NCI-H69 (cell line): ENCODE data around the gene TNFAIP2.
"Not testable (repeated sequence)": the region's sequence is repeated elsewhere in the genome, so short reads cannot be mapped to it uniquely, and the experiment has no call there.

ENCODE experiments used
- DNase-seq: peaks from one replicate; lab custom pipeline; 2025; lab: John Stamatoyannopoulos, UW

TNFAIP2 gene

DNA sequence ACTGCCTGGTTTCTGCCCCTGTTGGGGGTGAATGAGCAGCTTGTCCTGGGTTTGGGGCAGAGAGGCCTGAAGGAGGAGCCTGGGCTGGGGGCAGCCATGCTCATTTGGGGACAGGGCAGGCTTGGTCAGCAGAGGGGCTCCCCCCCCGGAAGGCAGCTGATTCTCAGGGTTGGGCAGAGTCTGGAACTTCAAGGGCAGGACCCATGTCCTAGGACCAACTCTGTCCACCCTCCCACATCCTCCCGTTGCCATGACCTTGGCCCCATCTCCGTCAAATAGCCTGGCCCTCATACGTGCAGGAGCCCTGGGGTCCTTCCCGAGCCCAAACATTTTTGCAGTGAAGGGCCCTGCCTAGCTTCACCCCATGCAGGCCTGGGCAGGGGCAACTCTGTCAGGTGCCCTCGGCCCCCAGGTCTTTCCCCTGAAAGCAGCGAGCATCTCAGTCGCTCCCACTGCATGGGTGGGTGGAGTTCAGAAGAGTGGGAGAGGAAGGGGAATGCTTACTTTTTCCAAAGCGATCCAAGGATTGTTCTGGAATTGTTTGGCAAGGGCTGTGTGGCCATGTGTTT lies 32.6 kb downstream of the TNFAIP2 start:
- no peak for DNase-seq

DNA sequence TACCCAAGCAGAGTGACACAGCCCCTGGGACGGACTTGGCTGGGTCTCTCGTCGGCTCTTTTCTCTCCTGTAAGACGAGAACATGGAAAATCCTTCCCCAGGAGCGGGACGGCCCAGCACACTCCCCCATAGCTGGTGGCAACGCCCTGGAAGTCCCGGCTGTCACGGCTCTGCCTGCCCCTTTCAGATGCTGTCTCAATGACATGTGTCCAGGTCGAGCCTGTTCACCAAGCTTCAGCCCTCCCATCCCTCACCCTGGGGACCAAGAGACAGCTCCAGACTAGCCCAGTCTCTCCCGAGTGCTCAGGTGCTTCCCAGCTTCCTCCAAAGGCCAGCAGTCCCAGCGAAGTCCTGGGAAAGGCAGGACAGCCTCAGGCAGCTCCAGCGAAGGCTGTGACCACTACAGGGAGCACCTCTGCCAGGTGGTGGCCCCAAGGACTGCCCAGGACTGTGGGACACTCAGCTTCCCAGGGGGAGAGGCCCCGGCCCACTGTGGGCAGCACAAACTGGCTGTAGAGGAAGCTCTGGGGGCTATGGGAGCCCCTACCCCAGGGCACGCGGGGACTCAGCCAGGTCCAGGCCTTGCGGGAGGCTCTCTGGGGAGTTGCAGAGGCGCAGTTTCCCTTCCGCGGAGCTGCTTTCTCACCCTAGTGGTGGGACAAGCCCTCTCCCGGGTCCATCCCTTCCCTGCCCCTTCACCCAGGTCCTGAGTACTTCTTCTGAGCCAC lies 33.6 kb downstream of the TNFAIP2 start:
- DNase-seq: no peak

DNA sequence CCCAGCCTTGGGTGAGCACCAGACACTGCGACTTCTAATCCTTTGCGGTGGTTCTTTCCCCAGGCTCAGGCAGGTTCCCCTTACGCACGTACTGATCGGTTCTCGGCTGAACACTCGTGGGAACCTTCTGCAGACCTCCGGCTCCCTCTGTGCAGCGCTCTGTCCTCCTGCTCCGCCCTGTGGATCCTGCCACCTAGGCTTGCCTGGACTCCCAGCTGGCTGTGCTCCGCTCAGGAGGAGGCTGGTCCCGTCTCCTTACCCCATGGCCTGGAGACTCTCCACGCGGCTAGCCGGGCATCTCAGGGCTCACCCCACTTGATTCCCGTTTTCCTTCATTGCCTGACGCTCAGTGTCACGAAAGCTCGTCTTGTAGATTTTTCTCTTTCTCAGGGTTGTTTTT lies 34.7 kb downstream of the TNFAIP2 start:
- DNase-seq: no peak

DNA sequence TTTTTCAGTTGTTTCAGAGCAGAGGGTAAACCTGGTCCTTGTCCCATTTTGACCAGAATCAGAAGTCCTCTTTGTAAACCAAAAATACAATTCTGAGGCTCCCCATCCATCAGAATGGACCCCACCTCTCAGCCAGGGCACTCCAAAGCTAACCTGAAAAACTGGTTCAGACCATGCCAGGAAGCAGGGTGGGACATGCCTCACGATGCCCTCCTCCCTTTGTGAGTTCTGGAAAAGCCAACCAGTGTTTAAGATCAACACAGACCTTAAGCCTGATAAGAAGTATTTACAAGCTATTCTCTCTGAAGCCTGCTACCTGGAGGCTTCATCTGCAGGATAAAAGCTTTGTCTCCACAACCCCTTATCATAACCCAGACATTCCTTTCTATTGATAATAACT lies 35.4 kb downstream of the TNFAIP2 start:
- no peak for DNase-seq

DNA sequence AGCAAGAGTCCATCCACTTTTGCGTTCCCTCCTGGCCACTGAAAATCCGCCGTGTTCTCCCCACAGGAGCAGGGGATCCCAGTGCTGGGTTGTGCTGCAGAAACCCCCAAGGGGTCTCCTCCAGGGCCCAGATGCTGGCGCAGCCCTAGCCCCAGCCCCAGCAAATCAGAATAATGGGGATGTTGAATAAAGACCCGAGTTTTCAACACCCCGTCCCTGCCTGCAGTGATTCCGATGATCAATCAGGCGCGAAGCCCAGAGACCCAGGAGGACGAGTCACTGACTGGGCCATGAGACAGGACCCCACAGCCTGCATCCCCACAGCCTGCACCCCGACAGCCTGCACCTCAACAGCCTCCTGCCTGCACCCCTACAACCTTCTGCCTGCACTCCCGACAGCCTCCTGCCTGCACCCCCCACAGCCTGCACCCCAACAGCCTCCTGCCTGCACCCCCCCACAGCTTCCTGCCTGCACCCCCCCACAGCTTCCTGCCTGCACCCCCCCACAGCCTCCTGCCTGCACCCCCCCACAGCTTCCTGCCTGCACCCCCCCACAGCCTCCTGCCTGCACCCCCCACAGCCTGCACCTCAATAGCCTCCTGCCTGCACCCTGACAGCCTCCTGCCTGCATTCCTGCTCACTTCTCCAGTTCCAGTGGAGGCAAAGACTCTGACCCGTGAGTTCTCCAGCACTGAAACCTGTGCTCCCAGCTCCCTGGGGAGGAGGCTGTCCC lies 37.2 kb downstream of the TNFAIP2 start:
- DNase-seq: no peak

DNA sequence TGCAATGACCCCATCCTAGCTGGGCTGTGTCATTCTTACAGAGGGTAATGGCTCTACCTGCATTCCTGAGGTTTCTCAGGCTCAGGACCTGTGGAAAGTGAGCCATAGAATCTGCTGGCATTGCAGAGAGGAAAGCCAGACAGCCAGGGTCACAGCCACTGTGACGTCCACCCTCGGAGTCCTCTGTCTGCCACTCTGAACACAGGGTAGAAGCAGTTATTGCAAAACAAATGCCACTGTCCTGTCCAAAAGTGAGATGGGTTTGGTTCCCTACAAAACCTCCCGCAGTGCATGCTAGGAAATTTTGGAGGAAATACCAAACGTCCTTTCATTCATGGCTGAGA lies 37.8 kb downstream of the TNFAIP2 start:
- DNase-seq: no peak

DNA sequence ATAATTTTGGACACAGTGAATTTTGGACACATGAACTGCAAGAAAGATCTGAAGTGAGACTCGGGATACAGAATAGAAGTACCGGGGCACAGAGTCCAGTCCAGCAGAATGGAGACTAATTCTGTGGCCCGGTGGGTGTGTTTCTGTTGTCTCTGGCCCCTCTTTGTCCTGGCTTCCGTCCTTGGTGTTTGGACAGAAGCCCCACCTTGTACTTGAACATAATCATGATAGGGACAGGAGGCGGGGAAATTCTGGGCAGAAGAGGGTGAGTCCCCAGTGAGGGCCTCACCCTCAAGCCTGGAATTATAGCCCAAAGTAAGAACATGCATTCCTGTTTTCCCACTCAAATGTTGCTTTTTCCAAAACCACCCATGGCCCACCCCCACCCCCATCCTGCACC lies 39.9 kb downstream of the TNFAIP2 start:
- no peak for DNase-seq

DNA sequence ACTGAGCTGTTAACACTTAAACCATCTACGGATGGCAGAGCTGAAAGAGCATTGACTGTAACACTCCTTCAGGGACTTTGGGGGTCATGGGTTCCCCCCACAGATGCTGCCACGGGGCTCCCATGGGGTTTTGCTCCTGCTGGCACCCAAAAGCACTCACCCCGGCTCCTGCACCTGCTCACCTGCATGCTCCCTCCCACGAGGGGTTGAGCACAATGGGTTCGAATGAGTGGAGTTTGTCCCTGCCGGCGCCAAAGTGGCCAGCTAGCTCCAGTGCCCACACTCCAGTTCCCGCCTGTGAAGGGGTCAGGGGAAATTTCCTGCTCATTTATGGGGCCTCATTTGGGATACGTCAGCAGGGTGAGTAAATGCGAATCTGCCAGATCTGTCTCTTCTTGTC lies 40.7 kb downstream of the TNFAIP2 start:
- no peak for DNase-seq

DNA sequence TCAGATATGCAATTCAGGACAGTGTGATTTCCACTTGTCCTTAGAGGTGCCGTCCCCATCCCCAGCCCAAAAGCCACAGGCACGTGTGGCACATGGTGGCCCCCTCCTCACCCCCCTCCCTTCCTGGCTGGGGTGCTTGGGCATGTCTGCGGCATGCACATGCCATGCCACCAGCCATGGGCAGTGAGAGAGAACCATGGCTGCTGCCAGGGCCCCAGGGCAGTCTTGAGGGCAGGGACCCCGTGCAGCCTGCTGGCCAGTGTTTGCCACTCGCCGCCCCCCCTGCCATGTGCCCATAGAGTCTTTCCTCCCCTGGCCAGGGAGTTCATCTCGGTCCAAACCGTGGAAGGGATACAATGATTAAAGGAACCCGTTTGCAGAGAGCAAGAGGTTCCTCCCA lies 41.5 kb downstream of the TNFAIP2 start:
- no peak for DNase-seq

DNA sequence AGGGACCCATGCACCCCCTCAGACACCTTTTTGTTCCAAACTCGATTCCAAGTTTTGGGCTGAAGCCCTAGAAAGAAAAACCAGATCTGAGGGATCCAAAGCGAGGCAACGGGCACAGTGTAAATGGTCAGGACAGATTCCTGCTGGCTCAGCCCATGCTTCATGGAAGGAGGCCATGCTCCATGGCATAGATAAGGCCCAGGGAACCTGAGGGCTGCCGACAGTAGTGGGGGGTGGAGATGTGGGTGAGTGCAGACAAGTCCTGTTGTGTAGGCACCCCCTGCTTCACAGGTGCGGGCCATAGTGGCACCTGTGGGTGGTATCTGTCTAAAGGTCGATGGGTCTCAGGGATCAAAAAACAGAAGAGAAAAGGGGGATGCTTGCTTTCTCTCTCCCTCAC lies 42.1 kb downstream of the TNFAIP2 start:
- DNase-seq: no peak

DNA sequence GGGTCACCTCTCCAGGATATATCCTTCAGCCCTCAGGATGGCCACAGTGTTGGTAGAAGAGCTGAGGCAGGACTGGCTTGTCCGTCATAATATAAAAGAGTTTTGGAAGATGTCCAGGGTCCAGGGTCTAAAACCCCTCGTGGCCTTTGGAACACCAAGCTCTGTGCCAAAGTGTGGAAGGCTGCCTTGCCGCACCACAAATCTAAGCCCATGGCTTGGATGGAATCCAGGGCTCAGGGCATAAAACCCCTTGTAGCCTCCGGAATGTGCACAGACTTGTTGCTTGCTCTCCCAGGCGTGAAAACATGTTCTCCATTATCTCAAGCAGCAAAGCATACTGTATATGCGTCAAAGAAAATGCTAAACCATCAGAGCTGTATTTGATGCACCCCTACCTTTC lies 46.7 kb downstream of the TNFAIP2 start:
- no peak for DNase-seq

DNA sequence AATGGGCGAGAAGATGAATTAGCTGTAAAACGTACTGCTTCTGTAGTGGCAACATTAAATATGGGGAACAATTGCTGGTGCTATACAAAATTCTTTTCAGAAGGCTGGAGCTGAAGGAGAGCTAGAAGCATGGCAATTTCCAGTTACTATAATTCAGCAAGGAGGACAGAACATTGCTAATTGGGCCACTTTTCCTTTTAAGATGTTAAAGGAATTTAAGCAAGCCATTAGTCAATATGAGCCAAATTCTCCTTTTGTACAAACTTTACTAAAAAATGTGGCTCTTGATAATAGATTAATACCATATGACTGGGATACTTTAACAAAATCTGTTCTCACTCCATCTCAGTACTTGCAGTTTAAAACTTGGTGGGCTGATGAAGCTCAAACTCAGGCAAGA lies 47.9 kb downstream of the TNFAIP2 start:
- DNase-seq: not testable (repeated sequence)

DNA sequence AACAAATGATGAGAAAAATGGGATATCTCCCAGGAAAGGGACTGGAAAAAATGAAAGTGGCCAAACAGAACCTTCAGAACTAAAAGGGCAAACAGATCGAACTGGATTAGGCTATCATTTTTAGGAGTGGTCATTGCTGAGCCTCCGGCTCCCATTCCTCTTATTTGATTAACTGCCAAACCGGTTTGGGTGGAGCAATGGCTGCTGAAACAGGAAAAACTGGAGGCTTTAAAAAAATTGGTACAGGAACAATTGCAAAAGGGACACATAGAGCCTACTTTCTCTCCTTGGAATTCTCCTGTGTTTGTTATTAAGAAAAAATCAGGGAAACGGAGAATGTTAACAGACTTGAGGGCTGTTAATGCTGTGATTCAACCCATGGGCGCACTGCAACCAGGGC lies 49.7 kb downstream of the TNFAIP2 start:
- DNase-seq: no peak

DNA sequence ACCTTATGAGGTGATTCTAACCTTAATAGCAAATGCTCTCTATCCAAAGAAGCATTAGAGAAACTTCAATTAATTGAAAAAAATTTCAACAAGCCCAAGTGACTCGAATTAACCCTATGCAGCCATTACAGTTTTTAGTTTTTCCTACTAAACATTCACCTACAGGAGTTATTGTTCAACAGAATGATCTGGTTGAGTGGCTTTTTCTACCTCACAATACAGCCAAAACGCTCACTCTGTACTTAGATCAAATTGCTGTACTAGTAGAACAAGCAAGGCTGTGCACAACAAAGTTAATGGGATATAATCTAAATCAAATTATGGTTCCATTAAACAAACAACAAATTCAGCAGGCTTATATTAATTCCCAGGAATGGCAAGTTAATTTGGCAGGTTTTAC lies 50.6 kb downstream of the TNFAIP2 start:
- not testable (repeated sequence) for DNase-seq

DNA sequence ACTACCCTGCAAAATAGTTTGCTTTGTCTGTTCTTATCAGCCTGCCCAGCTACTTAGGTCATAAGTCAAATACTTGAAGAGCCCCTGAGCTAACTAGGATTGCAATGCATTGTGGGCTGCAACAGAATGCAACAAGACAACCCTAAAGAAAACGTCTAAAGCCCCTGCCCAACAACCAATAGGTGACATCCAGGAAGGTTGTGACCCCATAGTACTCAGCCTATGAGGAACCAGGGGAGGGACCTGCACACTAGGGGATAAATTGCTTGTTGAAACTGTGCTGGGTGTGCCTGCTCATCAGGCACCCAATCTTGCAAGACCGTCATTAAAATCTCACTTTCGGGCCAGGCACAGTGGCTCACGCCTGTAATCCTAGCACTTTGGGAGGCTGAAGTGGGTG lies 52.9 kb downstream of the TNFAIP2 start:
- not testable (repeated sequence) for DNase-seq

DNA sequence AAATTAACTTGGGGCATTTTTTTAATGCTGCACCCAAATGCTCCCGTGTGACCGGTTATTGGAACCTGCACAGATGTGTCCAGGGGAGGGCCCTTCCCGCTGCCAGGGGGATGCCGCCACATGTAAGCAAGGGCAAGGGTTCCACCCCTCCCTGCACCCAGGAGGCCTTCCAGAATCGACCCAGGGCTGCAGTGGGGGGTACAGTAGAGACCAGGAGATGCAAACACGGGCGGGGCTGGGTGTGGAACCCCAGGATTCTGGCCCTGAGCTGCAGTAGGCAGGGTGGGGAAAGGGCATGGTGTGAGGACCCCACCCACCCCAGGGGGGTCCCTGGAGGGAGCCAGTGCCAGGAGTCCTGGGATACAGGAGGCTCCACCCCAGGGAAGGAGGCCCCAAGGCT lies 54.1 kb downstream of the TNFAIP2 start:
- no peak for DNase-seq

DNA sequence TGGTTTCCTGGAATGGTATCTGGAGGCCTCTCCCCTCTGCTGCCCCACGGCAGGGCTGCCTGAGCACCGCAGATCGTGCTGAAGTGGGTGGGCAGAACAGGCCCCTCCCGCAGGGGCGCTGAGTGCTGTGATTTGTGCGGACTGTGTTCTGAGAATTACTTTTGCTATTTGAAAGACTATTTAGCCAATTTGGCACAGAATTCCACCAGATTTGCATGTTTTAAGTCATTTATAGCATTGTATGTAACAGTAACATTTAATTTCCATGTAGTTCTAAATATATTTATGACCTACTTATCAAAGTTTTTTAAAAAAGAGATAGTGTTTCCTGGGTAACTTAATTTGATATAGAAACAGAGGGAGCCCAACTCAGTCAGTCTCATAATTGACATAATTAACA lies 55.3 kb downstream of the TNFAIP2 start:
- no peak for DNase-seq

DNA sequence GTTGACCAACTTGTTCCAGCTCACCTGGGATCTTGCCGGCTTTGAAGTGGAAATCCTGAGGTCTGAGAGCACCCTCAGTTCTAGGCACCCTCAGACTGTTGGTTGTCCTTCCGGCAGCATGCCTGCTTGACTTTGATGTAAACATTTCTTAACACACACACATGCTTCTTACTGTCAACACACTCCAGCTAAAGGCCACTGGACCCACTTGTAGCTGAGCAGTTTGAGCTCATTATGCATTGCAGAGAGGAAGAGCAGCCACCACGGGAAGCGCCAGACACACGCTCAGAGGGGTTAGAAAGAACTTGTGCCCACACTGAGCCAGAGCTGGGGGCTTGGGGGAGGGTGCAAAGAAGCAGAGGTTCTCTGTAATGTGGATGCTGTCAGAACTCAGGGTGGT lies 55.8 kb downstream of the TNFAIP2 start:
- DNase-seq: no peak

DNA sequence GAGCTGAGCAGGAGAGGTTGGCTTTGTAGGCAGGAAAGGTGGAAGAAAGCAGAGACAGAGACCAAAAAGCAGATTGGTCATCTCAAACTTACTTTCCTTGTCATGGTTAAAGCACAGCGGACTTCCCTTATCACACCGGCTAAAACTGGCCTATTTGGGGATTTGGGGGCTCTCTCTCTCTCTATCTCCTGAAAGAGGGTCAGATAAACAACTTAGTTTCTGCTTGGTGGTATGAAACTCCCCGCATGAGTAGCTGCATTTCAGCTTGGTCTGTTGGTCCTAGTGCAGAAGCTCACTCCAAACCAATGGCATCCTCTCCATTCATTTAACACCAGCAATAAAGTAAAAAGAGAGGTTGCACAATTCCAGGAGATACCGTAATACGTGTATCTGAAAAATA lies 57.1 kb downstream of the TNFAIP2 start:
- no peak for DNase-seq

DNA sequence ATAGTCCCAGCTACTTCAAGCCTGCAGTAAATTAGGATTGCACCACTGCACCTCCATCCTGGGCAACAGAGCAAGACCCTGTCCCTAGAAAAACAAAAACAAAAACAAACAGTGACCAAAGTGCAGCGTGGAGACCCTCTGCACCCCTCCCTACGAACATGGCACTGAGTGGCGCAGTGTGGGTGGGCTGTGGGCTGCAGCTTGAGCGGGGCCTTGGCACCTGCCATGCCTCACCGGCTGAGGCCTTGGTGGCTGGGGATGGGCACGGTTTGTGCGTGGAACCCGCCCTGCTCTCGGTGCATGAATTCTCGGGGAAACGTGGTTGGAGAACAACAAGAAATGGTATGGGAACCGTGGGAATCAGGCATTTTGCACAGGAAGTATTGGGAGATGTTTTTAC lies 60.8 kb downstream of the TNFAIP2 start:
- no peak for DNase-seq

DNA sequence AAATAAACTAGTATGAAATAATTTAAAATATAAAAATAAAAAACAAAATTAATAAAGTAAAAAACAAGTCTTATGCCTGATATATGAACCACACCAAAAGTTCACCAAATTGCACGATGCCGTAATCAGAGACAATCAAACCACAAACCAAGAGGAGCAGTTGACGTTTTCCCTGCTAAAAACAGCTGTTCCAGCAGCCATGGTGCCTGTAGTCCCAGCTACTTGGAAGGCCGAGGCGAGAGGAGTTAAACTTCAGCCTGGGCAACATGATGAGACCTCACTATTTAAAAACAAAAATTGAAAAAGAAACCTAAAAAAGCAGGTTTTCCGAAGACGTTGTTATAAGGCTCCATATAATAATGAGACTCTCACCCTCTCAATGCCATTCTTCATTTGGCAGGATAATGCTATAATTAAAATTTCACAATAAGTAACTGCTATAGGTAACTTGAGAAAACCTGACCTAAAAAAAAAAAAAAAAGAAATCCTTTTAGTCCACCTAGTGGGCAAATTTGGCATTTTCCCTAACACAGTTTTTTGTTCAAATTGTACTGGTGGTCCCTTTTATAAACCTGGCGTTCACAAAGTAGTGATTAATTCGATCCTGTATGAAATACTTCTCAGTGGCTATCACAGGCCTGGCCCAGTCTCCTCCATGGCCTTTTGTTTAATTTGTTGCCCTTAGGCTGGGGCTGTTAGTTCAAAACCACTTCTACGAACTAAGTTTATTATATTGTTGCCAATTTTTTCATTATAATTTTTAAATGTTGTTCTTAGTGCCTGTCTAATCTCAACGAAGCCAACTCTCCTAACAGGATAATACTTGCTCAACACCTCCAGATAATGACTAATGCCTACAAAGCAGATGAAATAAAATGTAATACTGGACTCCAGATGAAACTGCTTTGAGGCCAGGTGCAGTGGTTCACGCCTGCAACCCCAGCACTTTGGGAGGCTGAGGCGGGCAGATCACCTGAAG lies 62.1 kb downstream of the TNFAIP2 start:
- DNase-seq: peak; percentile 64

DNA sequence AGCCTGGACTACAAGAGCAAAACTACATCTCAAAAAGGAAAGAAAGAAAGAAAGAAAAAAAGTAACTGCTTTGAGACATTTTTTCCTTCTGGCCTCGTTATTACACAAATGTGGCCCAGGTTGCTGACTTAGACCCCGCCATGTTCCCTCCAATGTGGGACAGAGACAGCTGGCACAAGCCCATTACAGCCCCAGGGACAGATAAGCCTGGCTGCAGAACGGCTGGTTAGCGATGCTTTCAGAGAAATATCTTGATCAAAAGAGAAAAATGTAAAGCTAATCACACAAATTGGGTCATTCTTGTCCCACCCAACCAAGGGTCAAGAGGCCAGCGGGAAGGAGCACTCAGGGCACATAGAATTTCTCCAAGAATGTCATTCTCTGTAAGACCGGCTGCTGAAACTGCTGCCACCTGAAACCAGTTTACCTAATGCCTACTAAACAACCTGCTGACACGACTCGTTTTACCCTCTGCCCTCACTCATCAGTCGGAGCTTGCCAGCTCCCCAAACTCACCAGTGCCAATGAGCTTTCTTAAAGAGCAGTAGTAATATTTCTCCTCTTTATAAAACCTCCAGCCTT lies 63.1 kb downstream of the TNFAIP2 start:
- DNase-seq: no peak
